ENCODE measurements around the gene SCN5A.

GRCh38 chr3:38613426-38613825 lies 36.1 kb downstream of the SCN5A start:
- TF ChIP-seq, protein P1, sequence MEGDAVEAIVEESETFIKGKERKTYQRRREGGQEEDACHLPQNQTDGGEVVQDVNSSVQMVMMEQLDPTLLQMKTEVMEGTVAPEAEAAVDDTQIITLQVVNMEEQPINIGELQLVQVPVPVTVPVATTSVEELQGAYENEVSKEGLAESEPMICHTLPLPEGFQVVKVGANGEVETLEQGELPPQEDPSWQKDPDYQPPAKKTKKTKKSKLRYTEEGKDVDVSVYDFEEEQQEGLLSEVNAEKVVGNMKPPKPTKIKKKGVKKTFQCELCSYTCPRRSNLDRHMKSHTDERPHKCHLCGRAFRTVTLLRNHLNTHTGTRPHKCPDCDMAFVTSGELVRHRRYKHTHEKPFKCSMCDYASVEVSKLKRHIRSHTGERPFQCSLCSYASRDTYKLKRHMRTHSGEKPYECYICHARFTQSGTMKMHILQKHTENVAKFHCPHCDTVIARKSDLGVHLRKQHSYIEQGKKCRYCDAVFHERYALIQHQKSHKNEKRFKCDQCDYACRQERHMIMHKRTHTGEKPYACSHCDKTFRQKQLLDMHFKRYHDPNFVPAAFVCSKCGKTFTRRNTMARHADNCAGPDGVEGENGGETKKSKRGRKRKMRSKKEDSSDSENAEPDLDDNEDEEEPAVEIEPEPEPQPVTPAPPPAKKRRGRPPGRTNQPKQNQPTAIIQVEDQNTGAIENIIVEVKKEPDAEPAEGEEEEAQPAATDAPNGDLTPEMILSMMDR (conservative IDR thresholded peaks at IDR 0.05; ENCODE audit: low read depth, low read length), result no peak
- no peak for TF ChIP-seq RCOR1 (IDR thresholded peaks at IDR 0.05; ENCODE audit: insufficient replicate concordance, low read length)

Data from IMR-90 (cell line).